GM18907 (cell line): ENCODE measurements around the gene ATXN1.

Experiments
- ATAC-seq: cut with Tn5 transposase; IDR thresholded peaks from one replicate; pipeline ENCODE4 v1.9.1; 2021; ENCODE audit warnings: mild to moderate bottlenecking, moderate library complexity; ENCODE audit not compliant: unreplicated experiment

Gene ATXN1

DNA sequence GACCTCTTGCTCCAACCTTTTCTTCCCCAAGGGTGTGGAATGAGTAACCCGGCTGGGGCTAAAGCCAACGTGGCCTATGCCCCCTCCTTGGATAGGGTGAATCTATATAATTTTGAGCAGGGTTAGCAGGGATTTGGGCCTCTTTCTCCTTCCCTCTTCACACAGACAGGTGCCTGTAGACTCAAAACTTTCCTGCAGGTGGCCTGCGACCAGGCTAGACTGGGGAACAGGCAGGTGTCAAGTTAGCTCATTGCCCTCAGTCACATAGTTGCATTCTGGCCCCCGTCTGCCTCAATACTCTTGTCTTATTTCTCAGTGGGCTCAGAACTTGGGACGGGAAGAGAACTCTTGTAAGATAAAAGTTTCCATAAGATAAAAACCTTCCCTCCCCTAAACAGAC, 243.0 kb downstream of the ATXN1 start:
- no peak for ATAC-seq

DNA sequence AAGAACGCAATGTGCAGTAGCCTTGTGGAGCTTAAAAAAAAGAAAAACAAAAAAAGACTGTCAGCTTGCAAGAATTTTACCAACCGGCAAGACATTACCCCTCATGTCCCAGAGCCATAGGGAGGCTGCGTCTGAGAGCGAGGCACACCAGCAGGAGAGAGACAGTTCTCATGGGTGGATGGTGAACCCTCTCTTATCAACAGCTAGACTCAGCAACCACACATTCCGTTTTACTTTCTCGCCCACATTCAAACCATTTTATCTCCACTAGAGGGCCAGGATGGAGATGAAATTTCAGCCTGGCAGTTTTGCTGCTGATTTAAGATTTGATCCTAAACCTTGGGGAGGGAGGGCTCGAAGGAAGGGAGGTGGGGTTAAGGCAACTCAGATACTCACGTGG, 247.0 kb downstream of the ATXN1 start:
- no peak for ATAC-seq

DNA sequence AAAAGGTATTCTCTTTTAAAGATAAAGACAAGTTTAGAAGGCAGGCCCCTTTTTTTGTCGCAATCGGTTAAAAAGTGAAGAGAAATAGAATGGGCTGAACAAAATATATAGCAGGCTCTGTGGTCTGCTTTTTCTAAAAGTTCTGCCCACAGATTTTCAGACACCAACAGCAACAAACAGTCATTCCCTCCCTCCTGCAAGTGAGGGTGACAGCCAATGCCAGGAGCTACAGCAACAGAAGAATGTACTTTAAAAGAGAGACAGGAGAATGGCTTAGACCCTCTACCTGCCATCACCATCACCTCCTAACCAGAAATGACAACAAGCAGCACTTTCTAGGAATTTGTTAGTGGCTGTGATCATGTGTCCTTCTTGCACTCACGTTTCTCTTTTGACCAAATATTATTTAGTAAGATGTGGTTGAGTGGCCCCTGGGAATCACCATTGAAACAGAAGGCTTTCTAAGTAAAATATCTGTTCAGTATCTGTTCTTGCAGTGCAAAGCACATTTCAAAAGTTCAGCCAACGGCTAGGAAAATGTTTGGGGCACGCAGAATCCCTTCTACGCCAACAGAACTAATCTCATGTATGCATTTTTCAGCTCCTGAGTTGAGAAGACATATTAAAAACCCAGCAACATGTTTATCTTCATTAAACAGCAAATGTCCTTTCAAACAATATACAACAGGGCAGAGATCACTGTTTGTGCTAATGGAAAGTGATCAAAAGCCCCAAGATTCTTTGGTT, 248.5 kb downstream of the ATXN1 start:
- ATAC-seq = peak; percentile 15

- ATAC-seq = peak; percentile 62
Measured at GRCh38 chr6:16511723-16512489, 249.4 kb downstream of the ATXN1 start.

GRCh38 chr6:16511040-16511660, 250.1 kb downstream of the ATXN1 start:
- no peak for ATAC-seq

GRCh38 chr6:16510245-16510644, 251.0 kb downstream of the ATXN1 start:
- no peak for ATAC-seq

GRCh38 chr6:16508959-16509358, 252.3 kb downstream of the ATXN1 start:
- no peak for ATAC-seq

DNA sequence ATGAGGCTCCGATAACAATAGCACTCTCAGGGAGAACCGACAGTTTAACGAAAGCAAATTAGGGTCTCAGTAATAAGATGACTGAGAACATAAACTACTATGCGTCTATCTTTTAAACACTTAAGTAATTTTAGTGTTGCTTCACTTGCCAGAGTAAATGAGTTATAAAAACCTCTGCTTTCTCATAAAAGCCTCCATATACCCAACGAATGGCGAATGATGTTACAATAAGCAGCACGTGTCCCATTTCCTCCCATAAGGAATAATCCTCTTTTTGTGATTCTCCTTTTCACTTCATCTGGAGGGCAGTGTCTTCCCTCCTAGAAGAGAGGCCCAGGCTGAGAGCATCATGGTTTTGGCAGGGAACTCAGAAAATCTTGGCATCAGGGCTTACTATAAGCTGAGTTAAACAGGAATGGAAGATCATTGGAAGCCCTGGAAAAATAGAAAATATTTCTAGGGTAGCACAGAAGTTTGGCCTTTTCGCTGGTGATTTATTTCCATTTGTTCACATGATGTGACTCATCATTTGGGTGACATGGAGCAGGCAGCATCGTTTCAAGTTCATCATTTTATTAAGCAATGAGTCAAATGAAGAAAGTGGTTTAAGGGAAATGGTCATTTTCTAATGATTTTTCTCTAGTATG, 255.4 kb downstream of the ATXN1 start:
- no peak for ATAC-seq

DNA sequence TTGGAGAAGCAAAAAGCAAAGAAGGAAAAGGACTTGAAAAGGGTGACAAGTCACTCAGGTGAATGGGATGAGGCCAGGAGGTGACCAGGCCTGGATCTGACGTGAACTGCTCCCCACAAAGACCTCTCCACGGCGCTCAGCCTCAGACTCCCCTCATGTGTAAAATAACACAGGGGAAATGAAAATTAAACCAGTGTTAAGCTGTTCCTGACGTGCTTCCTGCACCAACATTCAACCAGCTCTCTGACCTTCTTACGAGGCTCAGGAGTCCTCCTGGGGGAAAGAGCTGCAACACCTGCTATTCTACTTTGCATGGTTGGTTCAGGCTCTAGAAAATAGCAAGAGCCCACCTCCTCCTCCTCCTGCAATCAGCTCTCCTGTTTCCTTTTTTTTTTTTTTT, 256.7 kb downstream of the ATXN1 start:
- ATAC-seq = no peak

- ATAC-seq = peak; percentile 84
Measured at GRCh38 chr6:16503970-16504415, 257.3 kb downstream of the ATXN1 start.

DNA sequence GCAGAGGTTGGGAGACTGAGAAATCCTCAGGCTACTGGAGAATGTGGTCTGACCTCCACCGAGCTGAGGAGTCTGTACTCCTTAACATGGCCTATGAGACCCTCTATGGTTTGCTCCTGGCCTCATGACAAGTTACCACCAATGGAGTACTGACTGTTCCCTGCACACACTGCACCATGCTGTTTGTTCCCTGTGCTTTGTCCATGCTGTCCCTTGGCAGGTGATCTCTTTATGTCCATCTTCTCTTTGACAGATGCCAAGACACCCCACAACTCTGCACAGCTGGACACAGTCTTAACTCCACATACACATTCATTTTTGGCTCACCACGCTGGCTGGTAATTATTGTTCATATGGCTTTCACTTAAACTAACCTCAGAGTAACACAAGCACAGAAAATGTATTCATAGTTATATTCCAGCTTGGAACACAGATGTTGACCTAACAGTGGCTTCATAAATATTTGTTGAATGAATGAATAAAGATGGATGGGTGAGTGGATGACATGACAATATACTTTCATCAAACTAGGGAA, 258.0 kb downstream of the ATXN1 start:
- ATAC-seq = peak; percentile 43

DNA sequence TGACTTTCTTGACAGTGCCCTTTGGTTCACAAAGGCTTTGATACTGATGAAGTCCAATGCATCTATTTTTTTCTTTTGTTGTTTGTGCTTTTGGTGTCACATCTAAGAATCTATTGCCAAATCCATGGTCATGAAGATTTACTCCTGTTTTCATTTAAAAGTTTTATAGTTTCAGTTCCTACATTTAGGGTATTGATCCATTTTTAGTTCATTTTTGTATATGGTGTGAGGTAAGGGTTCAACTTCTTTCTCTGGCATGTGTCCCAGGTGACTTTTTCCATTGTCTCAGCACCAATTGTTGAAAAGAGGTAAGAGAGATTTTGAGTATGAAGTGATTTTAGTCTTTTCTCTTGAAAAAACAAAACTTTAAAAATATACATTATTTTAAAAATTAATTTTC, 262.3 kb downstream of the ATXN1 start:
- ATAC-seq = no peak

DNA sequence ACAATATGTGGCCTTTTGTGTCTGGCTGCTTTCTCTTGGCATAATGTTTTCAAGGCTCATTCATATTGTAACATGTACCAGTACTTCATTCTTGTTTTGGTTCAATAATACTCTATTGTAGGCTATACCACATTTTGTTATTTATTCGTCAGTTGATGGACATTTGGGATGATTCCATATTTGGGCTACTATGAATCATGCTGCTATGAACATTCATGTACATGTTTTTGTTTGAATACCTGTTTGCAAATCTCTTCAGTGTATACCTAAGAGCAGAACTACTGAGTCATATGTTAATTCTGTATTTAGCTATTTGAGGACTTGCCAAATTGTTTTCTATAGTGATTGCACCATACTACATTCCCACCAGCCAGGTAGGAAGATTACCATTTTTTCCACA, 263.0 kb downstream of the ATXN1 start:
- no peak for ATAC-seq

DNA sequence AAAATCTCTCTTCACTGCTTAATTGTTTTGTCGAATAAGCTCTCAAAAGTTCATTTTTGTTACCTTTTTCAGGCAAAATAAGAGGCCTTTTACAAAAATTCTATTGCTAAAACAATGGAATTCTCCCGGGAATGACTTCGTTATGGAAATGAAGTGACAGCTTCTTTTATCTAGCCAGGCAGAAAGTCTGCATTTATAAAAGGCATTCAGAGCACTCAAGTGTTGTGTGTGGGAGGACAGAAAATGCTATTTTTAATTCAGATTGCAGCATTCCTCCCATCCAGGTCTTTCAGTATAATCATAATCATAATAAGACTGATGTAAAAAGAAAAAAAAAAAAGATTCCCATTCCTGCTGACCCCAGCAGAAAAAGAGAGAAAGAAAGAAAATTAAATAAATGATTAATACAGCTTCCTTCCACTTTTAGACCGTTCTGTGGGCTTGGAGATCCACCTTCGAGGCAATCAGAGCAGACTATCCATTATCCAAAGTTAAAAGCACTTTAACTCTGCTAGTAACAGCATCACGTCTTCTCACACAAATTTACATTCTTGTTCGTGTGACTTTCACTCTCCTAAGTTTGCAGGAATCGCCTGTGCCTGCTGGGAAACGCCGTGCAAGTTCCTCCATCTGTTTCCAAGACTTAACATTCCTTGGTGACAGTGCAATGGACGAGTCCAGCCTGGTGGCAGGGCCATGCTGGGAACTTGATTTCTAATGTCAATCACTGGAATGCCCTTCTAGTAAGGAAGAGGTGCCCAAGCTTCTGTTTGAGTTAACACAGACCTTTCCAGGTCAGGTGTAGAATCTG, 264.1 kb downstream of the ATXN1 start:
- no peak for ATAC-seq

- no peak for ATAC-seq
Measured at GRCh38 chr6:16496210-16496609, 265.1 kb downstream of the ATXN1 start.

GRCh38 chr6:16494793-16495192, 266.5 kb downstream of the ATXN1 start:
- ATAC-seq = peak; percentile 93

GRCh38 chr6:16493802-16494201, 267.5 kb downstream of the ATXN1 start:
- ATAC-seq = no peak

DNA sequence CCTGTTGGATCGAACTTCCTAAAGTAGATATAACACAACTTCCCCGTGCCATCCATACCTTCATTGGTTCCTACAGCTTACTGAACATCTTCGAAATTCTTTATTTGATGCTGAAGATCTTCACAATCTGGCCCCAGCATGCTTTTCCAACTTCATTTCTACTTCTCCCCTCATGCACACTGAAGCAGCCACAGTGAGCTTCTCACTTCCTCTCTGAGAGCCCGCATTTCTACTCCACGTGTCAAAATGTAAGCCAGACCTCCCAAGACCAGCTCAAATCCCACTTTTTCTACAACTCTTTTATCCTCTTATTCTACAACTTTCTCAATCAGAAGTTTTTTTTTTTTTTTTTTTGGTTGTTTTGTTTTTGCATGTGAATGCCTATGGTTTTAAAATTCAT, 268.1 kb downstream of the ATXN1 start:
- ATAC-seq = no peak

GRCh38 chr6:16491666-16492313, 269.5 kb downstream of the ATXN1 start:
- no peak for ATAC-seq

DNA sequence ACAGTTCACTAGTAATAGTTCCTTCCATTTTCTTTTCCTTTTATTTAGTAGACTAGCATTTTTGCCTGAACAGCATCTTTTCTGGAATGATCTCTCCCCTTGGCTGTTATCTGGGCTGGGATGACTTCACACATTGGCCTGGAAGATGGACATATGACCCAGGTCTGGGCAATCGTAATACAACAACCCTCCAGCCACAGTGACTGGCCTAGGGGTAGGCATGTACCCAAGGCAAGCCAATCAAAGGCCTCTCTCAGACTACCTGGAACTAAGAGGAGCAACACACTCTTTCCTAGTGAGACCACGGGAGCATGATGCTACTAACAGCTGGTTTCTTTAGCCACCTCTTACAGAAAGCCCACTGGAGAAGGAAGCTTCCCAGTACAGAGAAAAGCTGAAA, 270.6 kb downstream of the ATXN1 start:
- ATAC-seq = no peak
